SK-N-MC (cell line): ENCODE data around the gene PRKG1.
"Not testable (repeated sequence)": the region's sequence is repeated elsewhere in the genome, so short reads cannot be mapped to it uniquely, and the experiment has no call there.

Experiments
- DNase-seq: peaks from one replicate; pipeline ENCODE4 v3.0.0-alpha.2; 2011; ENCODE audit warnings: low read depth, low spot score
- H3K27ac ChIP-seq: fragments of 200-600 bp; sonication (generic); 2 replicates; pipeline ENCODE4 v1.5.1; 2016; ENCODE audit warnings: mixed run types
- H3K36me3 ChIP-seq: fragments of 200-600 bp; sonication (generic); 2 replicates; pipeline ENCODE4 v1.6.1; 2017; ENCODE audit warnings: antibody characterized with exemption, low read length, mixed read lengths; ENCODE audit not compliant: insufficient read depth
- H3K4me3 ChIP-seq: fragments of 200-600 bp; sonication (generic); 2 replicates; pipeline ENCODE4 v1.5.1; 2016
- H3K9ac ChIP-seq: fragments of 200-600 bp; sonication (generic); 2 replicates; pipeline ENCODE4 v1.8.0; 2017; ENCODE audit warnings: mixed run types, mixed read lengths; ENCODE audit not compliant: insufficient read length
- H3K9me3 ChIP-seq: fragments of 200-600 bp; sonication (generic); 2 replicates; pipeline ENCODE4 v1.6.1; 2017; ENCODE audit warnings: low read depth, mild to moderate bottlenecking, antibody characterized with exemption, low read length, moderate library complexity, mixed read lengths
- EZH2 ChIP-seq: fragments of 200-600 bp; sonication (generic); IDR thresholded peaks from one replicate; pipeline ENCODE4 v1.6.1; 2017; ENCODE audit warnings: antibody characterized with exemption
- FOXP2 ChIP-seq: optimal IDR thresholded peaks from 2 replicates; pipeline ENCODE3; 2011; ENCODE audit warnings: mild to moderate bottlenecking, moderate library complexity; ENCODE audit not compliant: insufficient read depth; ENCODE audit errors: extremely low read length, control extremely low read depth
- POLR2AphosphoS5 ChIP-seq: IDR thresholded peaks from 2 replicates; pipeline ENCODE4 v1.6.1; 2012; ENCODE audit warnings: mild to moderate bottlenecking, low read depth, low read length, borderline replicate concordance

PRKG1 gene

GRCh38 chr10:51675088-51675487, 600.8 kb downstream of the PRKG1 start:
- no peak for TF ChIP-seq EZH2
- no peak for TF ChIP-seq POLR2AphosphoS5
- no peak for TF ChIP-seq FOXP2
- Histone ChIP-seq H3K9ac (no peak overlapping the region), H3K36me3 (no peaks in the 10 kb centered on the region), H3K9me3 (no peaks in the 10 kb centered on the region), H3K4me3 (no peak overlapping the region), H3K27ac (no peak overlapping the region)
- no peak for DNase-seq

- no peak for DNase-seq
- H3K27ac ChIP-seq = no peak overlapping the region
- H3K9me3 ChIP-seq = no peaks in the 10 kb centered on the region
- H3K36me3 ChIP-seq = no peaks in the 10 kb centered on the region
- no peak overlapping the region for H3K9ac ChIP-seq
- no peak for TF ChIP-seq FOXP2
- TF ChIP-seq POLR2AphosphoS5 = no peak
- TF ChIP-seq EZH2 = no peak
- H3K4me3 ChIP-seq = no peak overlapping the region
Observed at GRCh38 chr10:51679841-51680240, 605.6 kb downstream of the PRKG1 start.

GRCh38 chr10:51683031-51683691, 608.9 kb downstream of the PRKG1 start:
- Histone ChIP-seq H3K27ac (no peak overlapping the region), H3K9ac (no peak overlapping the region), H3K36me3 (no peaks in the 10 kb centered on the region), H3K9me3 (no peaks in the 10 kb centered on the region), H3K4me3 (no peak overlapping the region)
- no peak for TF ChIP-seq EZH2
- TF ChIP-seq POLR2AphosphoS5 = no peak
- no peak for TF ChIP-seq FOXP2
- no peak for DNase-seq

- Histone ChIP-seq H3K27ac (no peak overlapping the region), H3K9me3 (no peaks in the 10 kb centered on the region), H3K9ac (no peak overlapping the region), H3K4me3 (no peak overlapping the region), H3K36me3 (no peaks in the 10 kb centered on the region)
- no peak for DNase-seq
- TF ChIP-seq FOXP2 (no peak), POLR2AphosphoS5 (no peak), EZH2 (no peak)
Observed at GRCh38 chr10:51685768-51686167, 611.5 kb downstream of the PRKG1 start.

- no peak overlapping the region for H3K27ac ChIP-seq
- no peaks in the 10 kb centered on the region for H3K9me3 ChIP-seq
- H3K36me3 ChIP-seq = no peaks in the 10 kb centered on the region
- H3K9ac ChIP-seq = no peak overlapping the region
- DNase-seq = no peak
- no peak overlapping the region for H3K4me3 ChIP-seq
- TF ChIP-seq FOXP2 (no peak), POLR2AphosphoS5 (no peak), EZH2 (no peak)
Observed at GRCh38 chr10:51687296-51687695, 613.0 kb downstream of the PRKG1 start.

- not testable (repeated sequence) for H3K9ac ChIP-seq, H3K9me3 ChIP-seq
Observed at GRCh38 chr10:51688826-51689225, 614.5 kb downstream of the PRKG1 start.

GRCh38 chr10:51689536-51689935, 615.2 kb downstream of the PRKG1 start:
- Histone ChIP-seq H3K9ac (no peak overlapping the region), H3K27ac (no peak overlapping the region), H3K4me3 (no peak overlapping the region), H3K9me3 (no peaks in the 10 kb centered on the region), H3K36me3 (no peaks in the 10 kb centered on the region)
- DNase-seq = no peak
- TF ChIP-seq POLR2AphosphoS5 (no peak), EZH2 (no peak), FOXP2 (no peak)

More at GRCh38 chr10:51688826-51689225, 614.5 kb downstream of the PRKG1 start:
- not testable (repeated sequence) for H3K27ac ChIP-seq, H3K4me3 ChIP-seq, DNase-seq, H3K36me3 ChIP-seq

- DNase-seq = no peak
- H3K27ac ChIP-seq = no peak overlapping the region
- H3K36me3 ChIP-seq = no peaks in the 10 kb centered on the region; the same call in 1 of the 2 replicates
- no peak for TF ChIP-seq EZH2
- no peak for TF ChIP-seq FOXP2
- no peak for TF ChIP-seq POLR2AphosphoS5
- no peaks in the 10 kb centered on the region for H3K9me3 ChIP-seq
- no peak overlapping the region for H3K4me3 ChIP-seq
- no peak overlapping the region for H3K9ac ChIP-seq
Observed at GRCh38 chr10:51691135-51691534, 616.8 kb downstream of the PRKG1 start.
